CD14-positive monocyte (primary cell): ENCODE measurements around the gene PLXDC1. TPM values are rescaled to one million over a fixed set of nuclear protein-coding genes. Genes with fewer than 3 reads are reported as not detected.

ENCODE experiments used
- DNase-seq, 3 donors: peaks; one replicate each; pipeline ENCODE4 v3.0.0-alpha.2; 2011 to 2022
- H2AFZ ChIP-seq: 2 replicates; pipeline ENCODE4 v1.6.0; 2012; ENCODE audit warnings: mild to moderate bottlenecking, low read depth, low read length, inconsistent platforms; ENCODE audit not compliant: insufficient read depth, poor library complexity, severe bottlenecking
- H3K27ac ChIP-seq, 2 donors: 1 replicate in 1 of 2; 2 replicates in 1 of 2; pipeline ENCODE4 v1.5.1; 2012 to 2013; ENCODE audit warnings: low read length in 2 of 2, control low read depth in 1 of 2, inconsistent platforms in 1 of 2, low read depth in 1 of 2, mild to moderate bottlenecking in 1 of 2
- H3K27me3 ChIP-seq, 2 donors: one replicate each; pipeline versions ENCODE4 v1.6.0 to v1.6.1; 2011 to 2013; ENCODE audit warnings: low read length in 2 of 2; ENCODE audit not compliant: control insufficient read depth in 2 of 2, insufficient read depth in 2 of 2
- H3K36me3 ChIP-seq, 2 donors: replicated peaks in 1 of 2; 1 replicate in 1 of 2; 2 replicates in 1 of 2; pipeline versions ENCODE4 v1.5.1 to v1.6.1; 2012 to 2013; ENCODE audit warnings: low read length in 2 of 2, control low read depth in 1 of 2, inconsistent platforms in 1 of 2, mild to moderate bottlenecking in 1 of 2; ENCODE audit not compliant: insufficient read depth in 2 of 2, control insufficient read depth in 1 of 2
- H3K4me1 ChIP-seq, 2 donors: 1 replicate in 1 of 2; 2 replicates in 1 of 2; pipeline versions ENCODE4 v1.5.1 to v1.6.1; 2012 to 2013; ENCODE audit warnings: low read length in 2 of 2, control low read depth in 1 of 2, inconsistent platforms in 1 of 2, mild to moderate bottlenecking in 1 of 2, moderate library complexity in 1 of 2; ENCODE audit not compliant: insufficient read depth in 2 of 2, control insufficient read depth in 1 of 2
- H3K4me2 ChIP-seq: replicated peaks from 2 replicates; pipeline ENCODE3; 2012; ENCODE audit warnings: low read length, moderate library complexity, mild to moderate bottlenecking; ENCODE audit not compliant: poor library complexity, severe bottlenecking; ENCODE audit errors: extremely low read depth
- H3K4me3 ChIP-seq, 3 experiments: fragments of 200-600 bp in 1 of 3; sonication (generic) in 1 of 3; replicated peaks in 1 of 3; 1 replicate in 2 of 3; 2 replicates in 1 of 3; pipeline ENCODE4 v1.5.1; 2011 to 2013; ENCODE audit warnings: low read length in 3 of 3, mild to moderate bottlenecking in 3 of 3, control low read depth in 2 of 3, low read depth in 2 of 3, inconsistent platforms in 1 of 3, moderate library complexity in 1 of 3
- H3K79me2 ChIP-seq: 2 replicates; pipeline ENCODE4 v1.6.0; 2012; ENCODE audit warnings: mild to moderate bottlenecking, control low read depth, inconsistent platforms, low read length, moderate library complexity; ENCODE audit not compliant: insufficient read depth
- H3K9ac ChIP-seq: 2 replicates; pipeline ENCODE4 v1.6.0; 2017; ENCODE audit warnings: low read length, mild to moderate bottlenecking; ENCODE audit not compliant: insufficient read depth, poor library complexity, severe bottlenecking
- H3K9me3 ChIP-seq, 2 donors: replicated peaks in 1 of 2; 1 replicate in 1 of 2; 2 replicates in 1 of 2; pipeline versions ENCODE4 v1.5.1 to v1.6.1; 2012 to 2013; ENCODE audit warnings: low read length in 2 of 2, control low read depth in 1 of 2; ENCODE audit not compliant: control insufficient read depth in 1 of 2, insufficient read depth in 1 of 2
- H4K20me1 ChIP-seq: 2 replicates; pipeline ENCODE4 v1.6.0; 2012; ENCODE audit warnings: mild to moderate bottlenecking, low read length, control low read depth, moderate library complexity; ENCODE audit not compliant: insufficient read depth
- H3K27ac Mint-ChIP-seq, 7 donors: one replicate each; pipeline ENCODE4 v1.8.0; 2020; ENCODE audit warnings: mild to moderate bottlenecking in 7 of 7, mixed read lengths in 7 of 7, moderate library complexity in 6 of 7, inconsistent platforms in 2 of 7
- H3K27me3 Mint-ChIP-seq, 3 donors: one replicate each; pipeline ENCODE4 v1.8.0; 2021 to 2022; ENCODE audit warnings: low read depth in 3 of 3, mild to moderate bottlenecking in 3 of 3, mixed read lengths in 3 of 3, moderate library complexity in 3 of 3, inconsistent platforms in 1 of 3
- H3K36me3 Mint-ChIP-seq, 2 donors: one replicate each; pipeline ENCODE4 v1.8.0; 2020; ENCODE audit warnings: mixed read lengths in 2 of 2, inconsistent platforms in 1 of 2, mild to moderate bottlenecking in 1 of 2
- H3K4me1 Mint-ChIP-seq: one replicate; pipeline ENCODE4 v1.8.0; 2020; ENCODE audit warnings: mild to moderate bottlenecking, mixed read lengths
- H3K4me3 Mint-ChIP-seq, 2 donors: one replicate each; pipeline ENCODE4 v1.8.0; 2020; ENCODE audit warnings: mild to moderate bottlenecking in 2 of 2, mixed read lengths in 2 of 2, moderate library complexity in 1 of 2
- H3K9me3 Mint-ChIP-seq, 7 donors: one replicate each; pipeline ENCODE4 v1.8.0; 2020 to 2022; ENCODE audit warnings: mixed read lengths in 7 of 7, mild to moderate bottlenecking in 6 of 7, moderate library complexity in 6 of 7, inconsistent platforms in 2 of 7
- CTCF ChIP-seq: fragments of 200-600 bp; IDR thresholded peaks from one replicate; pipeline ENCODE4 v1.8.0; 2022; ENCODE audit warnings: antibody characterized with exemption, mild to moderate bottlenecking
- WGBS: methylation state at CpG from one replicate; pipeline ENCODE4 v1.1.5; 2013; ENCODE audit warnings: missing lambda C conversion rate; ENCODE audit not compliant: insufficient coverage; 5-methylcytosine and 5-hydroxymethylcytosine counted together
- intact Hi-C, 2 donors: fragments of 100-400 bp; cut with micrococcal nuclease; formaldehyde crosslinking; loops; one replicate each; pipeline versions ENCODE4 v1.15.0 to v1.15.1; 2023
- polyA plus RNA-seq, 3 donors: library from polyadenylated mRNA; depleted of rRNA in 1 of 3; unstranded in 2 of 3; stranded (reverse) in 1 of 3; fragments of 300-500 nt in 2 of 3; fragments of >200 nt in 1 of 3; fragmentation: Illumina TruSeq in 2 of 3; gene quantifications; 1 replicate in 2 of 3; 2 replicates in 1 of 3; pipeline ENCODE4 v1.2.3, GENCODE V29; 2012 to 2021

The PLXDC1 gene
- polyA plus RNA-seq, 3 donors, result 0.21 TPM; not detected in 2

GRCh38 chr17:39141915-39142664 lies 9.3 kb downstream of the PLXDC1 start:
- Histone ChIP-seq H4K20me1 (no peaks in the 10 kb centered on the region), H3K27me3 (peaks cover 0 to 3% of the 10 kb centered on the region in 2 donors), H3K4me1 (no peaks in the 10 kb centered on the region), H3K9ac (no peak overlapping the region), H3K4me3 (no peak overlapping the region), H3K27ac (no peak overlapping the region), H3K4me2 (no peak overlapping the region), H3K36me3 (no peaks in the 10 kb centered on the region), H3K9me3 (no peaks in the 10 kb centered on the region), H3K79me2 (no peaks in the 10 kb centered on the region), H2AFZ (no peak overlapping the region)
- no peak for TF ChIP-seq CTCF
- WGBS, result 83% methylated on average over 5 of the region's 11 CpGs
- no peak overlapping the region for H3K4me3 Mint-ChIP-seq
- no peaks in the 10 kb centered on the region for H3K36me3 Mint-ChIP-seq
- intact Hi-C loops, result no loop called here
- peaks cover 4 to 10% (median 6%) of the 10 kb centered on the region in 3 donors for H3K27me3 Mint-ChIP-seq
- H3K9me3 Mint-ChIP-seq, result no peaks in the 10 kb centered on the region
- DNase-seq, result no peak
- H3K27ac Mint-ChIP-seq, result no peak overlapping the region
- peaks cover under 1% of the 10 kb centered on the region for H3K4me1 Mint-ChIP-seq

GRCh38 chr17:39141294-39141693 lies 10.1 kb downstream of the PLXDC1 start:
- no peaks in the 10 kb centered on the region for H3K4me1 ChIP-seq
- H3K27ac ChIP-seq, result no peak overlapping the region
- H3K4me1 Mint-ChIP-seq, result no peaks in the 10 kb centered on the region
- no peaks in the 10 kb centered on the region for H3K36me3 Mint-ChIP-seq
- intact Hi-C loops, result no loop called here
- no peaks in the 10 kb centered on the region for H3K9me3 Mint-ChIP-seq
- H4K20me1 ChIP-seq, result no peaks in the 10 kb centered on the region
- DNase-seq, result no peak
- no peak overlapping the region for H3K4me3 Mint-ChIP-seq
- H3K27me3 Mint-ChIP-seq, result peaks cover 4 to 12% (median 6%) of the 10 kb centered on the region in 3 donors
- no peak overlapping the region for H3K9ac ChIP-seq
- H3K27me3 ChIP-seq, result peaks cover 0 to 3% of the 10 kb centered on the region in 2 donors
- H2AFZ ChIP-seq, result no peak overlapping the region
- WGBS, result 83% methylated on average over 1 of the region's 5 CpGs
- H3K36me3 ChIP-seq, result no peaks in the 10 kb centered on the region
- no peak overlapping the region for H3K4me2 ChIP-seq
- no peak overlapping the region for H3K4me3 ChIP-seq
- H3K79me2 ChIP-seq, result no peaks in the 10 kb centered on the region
- H3K27ac Mint-ChIP-seq, result no peak overlapping the region
- H3K9me3 ChIP-seq, result no peaks in the 10 kb centered on the region
- TF ChIP-seq CTCF, result no peak
